ENCODE results near the gene ALDH7A1.
"Not testable (repeated sequence)": the region's sequence is repeated elsewhere in the genome, so short reads cannot be mapped to it uniquely, and the experiment has no call there.

Gene ALDH7A1

GRCh38 chr5:126561908-126562307 lies 33.1 kb downstream of the ALDH7A1 start:
- DNase-seq = no peak
- H3K9me3 ChIP-seq = no peaks in the 10 kb centered on the region
- no peak overlapping the region for H3K4me3 ChIP-seq
- H3K27ac ChIP-seq = no peak overlapping the region
- TF ChIP-seq, protein P1, sequence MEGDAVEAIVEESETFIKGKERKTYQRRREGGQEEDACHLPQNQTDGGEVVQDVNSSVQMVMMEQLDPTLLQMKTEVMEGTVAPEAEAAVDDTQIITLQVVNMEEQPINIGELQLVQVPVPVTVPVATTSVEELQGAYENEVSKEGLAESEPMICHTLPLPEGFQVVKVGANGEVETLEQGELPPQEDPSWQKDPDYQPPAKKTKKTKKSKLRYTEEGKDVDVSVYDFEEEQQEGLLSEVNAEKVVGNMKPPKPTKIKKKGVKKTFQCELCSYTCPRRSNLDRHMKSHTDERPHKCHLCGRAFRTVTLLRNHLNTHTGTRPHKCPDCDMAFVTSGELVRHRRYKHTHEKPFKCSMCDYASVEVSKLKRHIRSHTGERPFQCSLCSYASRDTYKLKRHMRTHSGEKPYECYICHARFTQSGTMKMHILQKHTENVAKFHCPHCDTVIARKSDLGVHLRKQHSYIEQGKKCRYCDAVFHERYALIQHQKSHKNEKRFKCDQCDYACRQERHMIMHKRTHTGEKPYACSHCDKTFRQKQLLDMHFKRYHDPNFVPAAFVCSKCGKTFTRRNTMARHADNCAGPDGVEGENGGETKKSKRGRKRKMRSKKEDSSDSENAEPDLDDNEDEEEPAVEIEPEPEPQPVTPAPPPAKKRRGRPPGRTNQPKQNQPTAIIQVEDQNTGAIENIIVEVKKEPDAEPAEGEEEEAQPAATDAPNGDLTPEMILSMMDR (IDR thresholded peaks at IDR 0.05) = no peak
- peaks cover 46 to 67% (median 65%) of the 10 kb centered on the region in 3 donors for H3K36me3 ChIP-seq
- no peaks in the 10 kb centered on the region for H3K4me1 ChIP-seq
- no peaks in the 10 kb centered on the region for H3K27me3 ChIP-seq
- intact Hi-C loops (cut with DNase I; ENCODE audit: low total_unique reads) = no loop called here

DNA sequence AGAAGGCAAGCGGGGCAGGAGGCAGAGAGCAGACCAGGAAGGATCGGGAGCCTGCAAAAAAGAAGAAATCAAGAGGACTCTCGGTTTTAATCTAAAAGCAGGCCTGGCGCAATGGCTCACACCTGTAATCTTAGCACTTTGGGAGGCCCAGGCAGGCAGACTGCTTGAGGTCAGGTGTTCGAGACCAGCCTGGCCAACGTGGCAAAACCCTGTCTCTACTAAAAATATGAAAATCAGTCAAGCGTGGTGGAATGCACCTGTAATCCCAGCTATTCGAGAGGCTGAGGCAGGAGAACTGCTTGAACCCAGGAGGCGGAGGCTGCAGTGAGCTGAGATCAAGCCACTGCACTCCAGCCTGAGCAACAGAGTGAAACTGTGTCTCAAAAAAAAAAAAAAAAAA lies 39.9 kb downstream of the ALDH7A1 start:
- intact Hi-C loops (cut with DNase I; ENCODE audit: low total_unique reads); H3K27me3 ChIP-seq; H3K4me1 ChIP-seq; DNase-seq; H3K4me3 ChIP-seq; H3K27ac ChIP-seq; H3K9me3 ChIP-seq: not testable (repeated sequence)
- peaks cover 82 to 83% (median 83%) of the 10 kb centered on the region in 3 donors for H3K36me3 ChIP-seq

DNA sequence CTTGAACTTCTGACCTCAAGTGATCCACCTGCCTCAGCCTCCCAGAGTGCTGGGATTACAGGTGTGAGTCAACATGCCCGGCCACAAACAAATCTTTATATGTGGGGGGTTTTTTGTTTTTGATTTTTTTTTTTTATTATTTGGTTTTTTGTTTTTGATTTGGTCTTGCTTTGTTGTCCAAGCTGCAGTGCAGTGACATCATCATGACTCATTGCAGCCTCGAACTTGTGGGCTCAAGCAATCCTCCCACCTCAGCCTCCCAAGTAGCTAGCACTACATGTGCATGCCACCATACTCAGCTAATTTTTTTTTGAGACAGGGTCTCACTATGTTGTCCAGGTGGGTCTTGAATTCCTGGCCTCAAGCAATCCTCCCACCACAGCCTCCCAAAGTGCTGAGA lies 42.4 kb downstream of the ALDH7A1 start:
- no peak for DNase-seq
- TF ChIP-seq, protein P1 (IDR thresholded peaks at IDR 0.05) = no peak
- H3K27ac ChIP-seq = no peak overlapping the region
- H3K9me3 ChIP-seq = no peaks in the 10 kb centered on the region
- H3K4me3 ChIP-seq = no peak overlapping the region
- peaks cover 77 to 87% (median 77%) of the 10 kb centered on the region in 3 donors for H3K36me3 ChIP-seq
- no peaks in the 10 kb centered on the region for H3K4me1 ChIP-seq
- no peaks in the 10 kb centered on the region for H3K27me3 ChIP-seq
- intact Hi-C loops (cut with DNase I; ENCODE audit: low total_unique reads) = no loop called here

DNA sequence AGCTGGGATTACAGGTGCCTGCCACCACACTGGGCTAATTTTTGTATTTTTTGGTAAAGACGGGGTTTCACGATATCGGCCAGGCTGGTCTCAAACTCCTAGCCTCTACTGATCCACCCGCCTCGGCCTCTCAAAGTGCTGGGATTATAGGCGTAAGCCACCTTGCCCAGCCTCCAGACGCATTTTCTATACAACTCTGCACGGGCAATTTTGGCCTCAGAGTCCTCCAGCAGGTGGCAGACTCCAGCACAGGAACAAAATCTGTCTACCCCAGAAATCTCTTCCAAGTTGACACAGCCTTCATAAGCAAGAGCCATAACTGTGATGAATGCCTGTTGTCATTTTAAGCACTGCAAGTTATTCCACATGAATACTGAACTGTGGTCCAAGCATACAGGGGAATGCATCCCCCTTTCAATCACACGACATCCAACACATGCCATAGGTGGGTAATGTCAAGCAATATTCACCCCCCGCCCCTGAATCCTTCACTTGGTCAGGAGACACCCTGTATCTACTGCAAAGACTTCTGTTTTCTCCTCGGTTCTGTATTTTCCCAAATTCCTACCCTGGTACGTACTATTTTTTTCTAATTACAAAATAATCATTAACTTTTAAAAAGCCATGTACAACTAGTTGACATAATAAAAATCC lies 50.8 kb downstream of the ALDH7A1 start:
- Histone ChIP-seq H3K9me3 (no peaks in the 10 kb centered on the region), H3K4me3 (no peak overlapping the region), H3K36me3 (peaks cover 22 to 57% (median 37%) of the 10 kb centered on the region in 3 donors), H3K4me1 (no peaks in the 10 kb centered on the region), H3K27me3 (no peaks in the 10 kb centered on the region), H3K27ac (no peak overlapping the region)
- intact Hi-C loops (cut with DNase I; ENCODE audit: low total_unique reads) = no loop called here
- no peak for DNase-seq
- TF ChIP-seq, protein P1 (IDR thresholded peaks at IDR 0.05) = no peak

- Histone ChIP-seq H3K4me3 (no peak overlapping the region), H3K36me3 (peaks cover 22 to 52% (median 37%) of the 10 kb centered on the region in 3 donors), H3K27me3 (no peaks in the 10 kb centered on the region), H3K9me3 (no peaks in the 10 kb centered on the region), H3K4me1 (peaks cover 0 to 4% (median 2%) of the 10 kb centered on the region in 4 donors), H3K27ac (no peak overlapping the region)
- DNase-seq = no peak
- TF ChIP-seq, protein P1 (IDR thresholded peaks at IDR 0.05) = no peak
- intact Hi-C loops (cut with DNase I; ENCODE audit: low total_unique reads) = no loop called here
Observed at GRCh38 chr5:126543660-126544059, 51.4 kb downstream of the ALDH7A1 start.

- no peak overlapping the region for H3K4me3 ChIP-seq
- no peaks in the 10 kb centered on the region for H3K27me3 ChIP-seq
- H3K9me3 ChIP-seq = no peaks in the 10 kb centered on the region
- H3K27ac ChIP-seq = no peak overlapping the region
- H3K36me3 ChIP-seq = peaks cover 19 to 45% (median 31%) of the 10 kb centered on the region in 3 donors
- H3K4me1 ChIP-seq = peaks cover 0 to 6% (median 2%) of the 10 kb centered on the region in 4 donors
- TF ChIP-seq, protein P1 (IDR thresholded peaks at IDR 0.05) = no peak
- no peak for DNase-seq
- intact Hi-C loops (cut with DNase I; ENCODE audit: low total_unique reads) = no loop called here
Observed at GRCh38 chr5:126543009-126543408, 52.0 kb downstream of the ALDH7A1 start.

Data from tibial artery (tissue), 4 donors.